ENCODE results near the gene POLDIP3. TPM values are rescaled to one million over a fixed set of nuclear protein-coding genes. Genes with fewer than 3 reads are reported as not detected.

Gene POLDIP3
- total RNA-seq, 1 donor from 2014 or later, result 77.5 TPM

GRCh38 chr22:42623756-42624441 lies 9.2 kb upstream of the POLDIP3 start:
- intact Hi-C loops (cut with micrococcal nuclease), result loop anchor here (1.0 kb wide), 1 partner anchor 68 kb away; no protein-coding TSS in a partner anchor
- Mint-ChIP-seq H3K27ac (peak overlapping the region; percentile 6), H3K4me3 (no peak overlapping the region), H3K27me3 (no peaks in the 10 kb centered on the region), H3K4me1 (peaks cover 30% of the 10 kb centered on the region), H3K36me3 (ENCODE audit: low read depth) (peaks cover 50% of the 10 kb centered on the region), H3K9me3 (no peaks in the 10 kb centered on the region)
- ChIA-PET POLR2A (interaction anchor here (1.0 to 3.0 kb wide), 3 partner anchors 9 to 32 kb away, joined by 4 to 35 read pairs (median 13); partner anchors contain the start of gene POLDIP3), CTCF (interaction anchor here (0.7 to 4.1 kb wide), 6 partner anchors 16 to 197 kb away, joined by 3 to 32 read pairs (median 5); partner anchors contain the start of gene ATP5MGL)
- ATAC-seq (ENCODE audit: low read depth) (no peak), DNase-seq (no peak)
- TF ChIP-seq CTCF (IDR thresholded peaks at IDR 0.05), result no peak

GRCh38 chr22:42623301-42623751 lies 8.6 kb upstream of the POLDIP3 start:
- intact Hi-C loops (cut with micrococcal nuclease), result loop anchor here (1.0 kb wide), 1 partner anchor 69 kb away; no protein-coding TSS in a partner anchor
- H3K9me3 Mint-ChIP-seq, result no peaks in the 10 kb centered on the region
- no peak overlapping the region for H3K27ac Mint-ChIP-seq
- POLR2A ChIA-PET, result interaction anchor here (0.6 to 3.0 kb wide), 5 partner anchors 9 to 151 kb away, joined by 3 to 35 read pairs (median 5); partner anchors contain the start of gene POLDIP3
- DNase-seq, result peak; percentile 35
- no peaks in the 10 kb centered on the region for H3K27me3 Mint-ChIP-seq
- no peak overlapping the region for H3K4me3 Mint-ChIP-seq
- peak; percentile 72 for ATAC-seq (ENCODE audit: low read depth)
- H3K36me3 Mint-ChIP-seq (ENCODE audit: low read depth), result peaks cover 47% of the 10 kb centered on the region
- peaks cover 30% of the 10 kb centered on the region for H3K4me1 Mint-ChIP-seq
- no peak for TF ChIP-seq CTCF (IDR thresholded peaks at IDR 0.05)
- CTCF ChIA-PET, result interaction anchor here (1.1 to 4.1 kb wide), 6 partner anchors 17 to 197 kb away, joined by 3 to 32 read pairs (median 9); partner anchors contain the start of gene ATP5MGL

GRCh38 chr22:42622061-42622710 lies 7.5 kb upstream of the POLDIP3 start:
- intact Hi-C loops (cut with micrococcal nuclease), result no loop called here

GRCh38 chr22:42621505-42622002 lies 6.9 kb upstream of the POLDIP3 start:
- DNase-seq (peak; percentile 69), ATAC-seq (ENCODE audit: low read depth) (peak; percentile 80)
- peak; percentile 46 for TF ChIP-seq CTCF (IDR thresholded peaks at IDR 0.05)
- POLR2A ChIA-PET, result interaction anchor here (0.6 to 2.0 kb wide), 9 partner anchors 25 to 471 kb away, joined by 3 to 15 read pairs (median 5); partner anchors contain the start of gene CYB5R3
- Mint-ChIP-seq H3K4me3 (no peak overlapping the region), H3K27ac (peak overlapping the region; percentile 30), H3K9me3 (no peaks in the 10 kb centered on the region), H3K27me3 (no peaks in the 10 kb centered on the region), H3K36me3 (ENCODE audit: low read depth) (peaks cover 32% of the 10 kb centered on the region), H3K4me1 (peaks cover 33% of the 10 kb centered on the region)
- intact Hi-C loops (cut with micrococcal nuclease), result loop anchor here (1.0 kb wide), 2 partner anchors 199 to 246 kb away; no protein-coding TSS in a partner anchor
- CTCF ChIA-PET, result interaction anchor here (0.7 to 4.1 kb wide), 16 partner anchors 15 to 468 kb away, joined by 3 to 32 read pairs (median 4); partner anchors contain the start of gene CYB5R3

More at GRCh38 chr22:42622061-42622710, 7.5 kb upstream of the POLDIP3 start:
- no peak for TF ChIP-seq CTCF (IDR thresholded peaks at IDR 0.05)
- Mint-ChIP-seq H3K4me3 (no peak overlapping the region), H3K9me3 (no peaks in the 10 kb centered on the region), H3K36me3 (ENCODE audit: low read depth) (peaks cover 38% of the 10 kb centered on the region), H3K27me3 (no peaks in the 10 kb centered on the region), H3K27ac (no peak overlapping the region), H3K4me1 (peaks cover 30% of the 10 kb centered on the region)
- no peak for DNase-seq
- ChIA-PET CTCF (interaction anchor here (1.1 to 4.1 kb wide), 9 partner anchors 15 to 468 kb away, joined by 3 to 32 read pairs (median 11); partner anchors contain the start of gene CYB5R3), POLR2A (interaction anchor here (0.6 to 3.0 kb wide), 9 partner anchors 8 to 213 kb away, joined by 3 to 35 read pairs (median 3); partner anchors contain the start of gene POLDIP3)
- ATAC-seq (ENCODE audit: low read depth), result no peak
